GM12865 (cell line): Measurements from ENCODE around the gene EPS8L2.

Experiments
- DNase-seq: peaks from one replicate; pipeline ENCODE4 v3.0.0; 2010; ENCODE audit warnings: low read depth
- H3K4me3 ChIP-seq: 2 replicates; pipeline ENCODE4 v1.5.1; 2011; ENCODE audit warnings: mild to moderate bottlenecking, low read depth, low read length, control low read depth
- TF ChIP-seq, protein P1 (sequence below): IDR thresholded peaks from 2 replicates; pipeline ENCODE4 v1.5.1; 2011; ENCODE audit warnings: low read length, control low read depth, low read depth, inconsistent platforms; ENCODE audit not compliant: insufficient read depth; ENCODE audit errors: missing control alignments

Gene EPS8L2

DNA sequence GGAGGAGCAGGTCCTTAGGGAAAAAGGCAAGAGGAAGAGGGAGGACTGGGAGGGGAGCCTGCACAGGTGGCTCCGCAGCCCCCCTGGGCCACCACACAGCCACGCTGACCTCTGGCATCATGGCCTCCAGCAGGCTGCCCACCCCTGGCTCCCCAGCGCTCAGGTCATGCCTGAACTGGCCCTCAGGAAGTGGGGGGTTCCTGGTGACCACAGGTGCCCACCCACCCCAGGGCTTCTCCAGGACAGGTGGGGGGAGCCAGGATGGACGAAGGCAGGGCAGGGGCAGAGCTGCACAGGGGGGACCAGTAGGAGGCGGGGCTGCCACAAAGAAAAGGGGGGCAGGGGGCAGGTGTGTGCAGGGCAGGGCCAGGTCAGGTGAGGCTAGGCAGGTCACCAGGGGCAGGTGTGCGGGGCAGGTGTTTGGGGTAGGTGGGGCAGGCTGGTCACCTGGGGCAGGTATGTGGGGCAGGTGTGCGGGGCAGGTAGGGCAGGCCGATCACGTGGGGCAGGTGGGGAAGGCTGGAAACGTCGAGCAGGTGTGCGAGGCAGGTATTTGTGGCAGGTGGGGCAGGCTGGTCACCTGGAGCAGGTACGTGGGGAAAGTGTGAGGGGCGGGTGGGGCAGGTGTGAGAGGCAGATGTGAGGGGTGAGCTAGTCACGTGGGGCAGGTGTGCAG lies 12.0 kb upstream of the EPS8L2 start:
- no peak for DNase-seq
- peak overlapping the region; percentile 51 for H3K4me3 ChIP-seq
- TF ChIP-seq, protein P1, sequence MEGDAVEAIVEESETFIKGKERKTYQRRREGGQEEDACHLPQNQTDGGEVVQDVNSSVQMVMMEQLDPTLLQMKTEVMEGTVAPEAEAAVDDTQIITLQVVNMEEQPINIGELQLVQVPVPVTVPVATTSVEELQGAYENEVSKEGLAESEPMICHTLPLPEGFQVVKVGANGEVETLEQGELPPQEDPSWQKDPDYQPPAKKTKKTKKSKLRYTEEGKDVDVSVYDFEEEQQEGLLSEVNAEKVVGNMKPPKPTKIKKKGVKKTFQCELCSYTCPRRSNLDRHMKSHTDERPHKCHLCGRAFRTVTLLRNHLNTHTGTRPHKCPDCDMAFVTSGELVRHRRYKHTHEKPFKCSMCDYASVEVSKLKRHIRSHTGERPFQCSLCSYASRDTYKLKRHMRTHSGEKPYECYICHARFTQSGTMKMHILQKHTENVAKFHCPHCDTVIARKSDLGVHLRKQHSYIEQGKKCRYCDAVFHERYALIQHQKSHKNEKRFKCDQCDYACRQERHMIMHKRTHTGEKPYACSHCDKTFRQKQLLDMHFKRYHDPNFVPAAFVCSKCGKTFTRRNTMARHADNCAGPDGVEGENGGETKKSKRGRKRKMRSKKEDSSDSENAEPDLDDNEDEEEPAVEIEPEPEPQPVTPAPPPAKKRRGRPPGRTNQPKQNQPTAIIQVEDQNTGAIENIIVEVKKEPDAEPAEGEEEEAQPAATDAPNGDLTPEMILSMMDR, result no peak

DNA sequence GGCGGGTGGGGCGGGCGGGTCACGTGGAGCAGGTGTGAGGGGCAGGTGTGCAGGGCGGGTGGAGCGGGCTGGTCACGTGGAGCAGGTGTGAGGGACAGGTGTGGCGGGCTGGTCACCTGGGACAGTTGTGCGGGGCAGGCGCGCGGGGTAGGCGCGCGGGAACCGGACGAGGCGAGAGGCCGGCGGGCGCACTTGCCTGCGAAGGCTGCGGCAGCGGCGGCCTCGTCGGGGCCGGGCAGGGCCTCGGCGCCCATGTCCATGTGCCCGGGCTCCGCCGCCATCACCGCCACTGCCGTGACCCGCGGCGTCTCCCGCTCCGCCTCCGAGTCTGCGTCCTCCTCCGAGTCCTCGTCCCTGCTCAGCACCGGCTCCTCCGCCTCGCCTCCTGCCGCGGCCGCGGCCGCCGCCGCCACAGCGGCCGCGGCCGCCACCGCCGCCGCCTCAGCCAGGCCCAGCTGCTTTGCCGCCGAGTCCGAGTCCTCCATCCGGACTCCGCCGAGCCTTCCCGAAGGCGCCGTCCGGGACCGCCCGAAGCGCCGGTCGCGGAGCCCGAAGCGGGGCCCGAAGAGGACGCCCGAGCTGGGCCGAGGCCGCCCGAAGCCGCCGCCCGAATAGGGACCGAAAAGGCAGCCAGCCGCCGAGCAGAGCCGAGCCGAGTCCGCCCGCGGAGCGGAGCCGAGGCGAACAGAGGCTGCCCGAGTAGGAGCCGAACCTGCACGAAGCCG lies 11.3 kb upstream of the EPS8L2 start, which contains the start of gene DEAF1:
Gene DEAF1, minus strand, starts transcription at position 660 of the 725 bp plus-strand sequence. Its CDS starts 175 bp downstream, at position 485.
- TF ChIP-seq, protein P1, result no peak
- peak within 1 kb of the TSS; percentile 81 for H3K4me3 ChIP-seq

DNA sequence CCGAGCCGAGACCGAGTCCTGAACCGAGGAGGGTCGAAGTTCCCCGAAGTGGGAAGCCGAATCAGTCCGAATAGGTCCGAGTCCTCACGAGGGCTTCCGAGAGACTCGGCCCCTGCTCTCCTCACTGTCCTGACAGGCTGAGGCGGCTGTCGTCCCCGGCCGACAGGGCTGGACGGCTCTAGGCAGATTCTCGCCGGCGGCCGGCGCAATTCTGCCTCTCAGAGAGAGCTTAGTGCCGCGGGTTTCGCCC lies 10.8 kb upstream of the EPS8L2 start:
- peak overlapping the region; percentile 81 for H3K4me3 ChIP-seq
- DNase-seq, result no peak
- TF ChIP-seq, protein P1, result no peak

More for the DNA sequence above, 11.3 kb upstream of the EPS8L2 start, which contains the start of gene DEAF1:
- peak; percentile 99 for DNase-seq

DNA sequence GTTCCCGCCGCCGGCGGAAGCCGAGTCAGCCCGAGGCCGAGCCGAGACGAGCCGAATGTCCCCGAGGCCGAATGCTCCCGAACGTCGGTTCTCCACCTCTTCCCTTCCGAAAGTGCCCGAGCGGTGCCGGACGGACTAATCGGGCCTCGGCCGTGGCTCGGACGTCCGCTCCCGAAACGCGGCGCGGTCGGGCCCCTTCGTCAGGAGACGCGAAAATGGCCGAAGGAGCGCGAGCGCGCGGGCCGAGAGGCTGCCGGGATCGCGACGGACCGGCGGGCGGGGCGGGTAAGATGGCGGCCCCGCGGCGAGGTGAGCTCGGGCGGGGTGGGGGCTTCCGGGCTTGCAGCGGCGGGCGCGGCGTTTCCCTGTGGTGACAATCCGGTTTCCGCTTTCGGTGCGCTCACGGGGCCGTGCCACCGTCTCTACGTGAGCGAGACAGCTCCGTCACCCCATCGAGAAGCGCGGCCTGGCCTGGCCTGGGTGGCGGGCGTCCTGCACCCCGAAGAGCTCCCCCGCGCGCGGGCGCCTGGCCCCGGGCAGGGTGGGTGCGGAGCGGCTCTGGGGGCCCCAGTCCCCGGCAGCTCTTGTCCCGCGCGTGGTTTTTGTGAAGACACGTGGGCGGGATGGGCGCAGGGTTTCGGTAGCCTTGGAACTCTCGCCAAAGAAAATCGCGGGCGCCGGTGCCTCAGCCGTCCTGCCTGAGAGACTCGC lies 10.3 kb upstream of the EPS8L2 start, which contains the start of gene TMEM80:
Gene TMEM80, plus strand, starts transcription at position 279 of the 711 bp plus-strand sequence. Its CDS starts 12 bp downstream, at position 291.
- DNase-seq, result peak; percentile 99
- peak within 1 kb of the TSS; percentile 81 for H3K4me3 ChIP-seq
- TF ChIP-seq, protein P1, result no peak

DNA sequence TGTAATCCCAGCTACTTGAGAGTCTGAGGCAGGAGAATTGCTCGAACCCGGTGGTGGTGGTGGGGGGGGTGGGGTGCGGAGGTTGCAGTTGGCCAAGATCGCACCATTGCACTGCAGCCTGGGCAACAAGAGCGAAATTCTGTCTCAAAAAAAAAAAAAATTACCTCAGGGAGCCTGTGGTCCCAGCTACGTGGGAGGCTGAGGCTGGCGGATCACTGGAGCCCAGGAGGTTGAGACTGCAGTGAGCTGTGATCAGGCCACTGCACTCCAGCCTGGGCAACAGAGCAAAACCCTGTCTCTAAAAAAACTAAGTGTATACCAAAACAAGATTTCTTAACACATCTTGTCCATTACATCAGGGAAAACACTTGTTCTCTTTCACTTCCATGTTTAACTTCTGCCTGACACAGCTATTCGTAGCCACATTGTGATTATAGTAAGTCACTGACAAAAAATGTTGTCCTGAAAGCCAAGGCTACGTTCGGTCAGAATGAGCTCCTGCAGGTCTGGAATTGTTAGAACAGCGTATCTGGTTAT lies 9.0 kb upstream of the EPS8L2 start:
- DNase-seq, result peak; percentile 41
- TF ChIP-seq, protein P1, result no peak
- peak overlapping the region; percentile 81 for H3K4me3 ChIP-seq

DNA sequence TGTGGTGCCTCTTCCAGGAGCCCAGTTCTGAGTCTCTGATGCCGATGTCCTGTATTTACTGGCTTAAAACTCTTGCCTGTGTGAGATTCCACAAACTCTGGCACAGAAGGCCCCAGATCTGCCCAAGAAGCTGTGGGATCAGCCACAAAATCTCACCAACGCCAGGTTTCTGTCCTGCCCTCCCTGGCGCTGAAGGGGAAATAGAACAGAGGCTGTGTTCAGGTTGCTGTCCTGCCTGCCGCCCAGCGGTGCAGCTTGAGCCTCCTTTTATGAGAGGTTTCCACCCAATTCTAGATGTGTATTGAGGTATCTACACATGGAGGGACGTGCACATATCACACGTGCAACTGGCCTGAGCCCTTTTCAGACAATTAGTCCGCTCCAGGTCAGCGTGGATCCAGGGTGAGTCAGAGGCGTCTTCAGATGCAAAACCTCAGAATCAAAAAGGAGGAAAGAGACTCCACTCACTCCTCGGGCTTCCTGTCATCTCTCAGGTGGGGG lies 8.2 kb upstream of the EPS8L2 start:
- H3K4me3 ChIP-seq, result no peak overlapping the region
- TF ChIP-seq, protein P1, result no peak
- no peak for DNase-seq
